Hepatocyte (in vitro differentiated cells): ENCODE results near the gene VPS8. TPM values are rescaled to one million over a fixed set of nuclear protein-coding genes. Genes with fewer than 3 reads are reported as not detected.

Experiments used
- DNase-seq: peaks from one replicate; pipeline ENCODE4 v3.0.0-alpha.2; 2016; ENCODE audit warnings: low spot score
- H2AFZ ChIP-seq: fragments of 200-600 bp; sonication (generic); 2 replicates; pipeline ENCODE4 v1.6.0; 2016; ENCODE audit warnings: antibody characterized with exemption, mild to moderate bottlenecking
- H3K27ac ChIP-seq: fragments of 200-600 bp; sonication (generic); 2 replicates; pipeline ENCODE4 v1.5.1; 2016; ENCODE audit warnings: mild to moderate bottlenecking
- H3K27me3 ChIP-seq: fragments of 200-600 bp; sonication (generic); 2 replicates; pipeline ENCODE4 v1.6.1; 2016
- H3K36me3 ChIP-seq: fragments of 200-600 bp; sonication (generic); replicated peaks from 2 replicates; pipeline ENCODE4 v1.5.1; 2016; ENCODE audit warnings: low read depth; ENCODE audit not compliant: insufficient read depth
- H3K4me1 ChIP-seq: fragments of 200-600 bp; sonication (generic); 2 replicates; pipeline ENCODE4 v1.5.1; 2016; ENCODE audit warnings: mild to moderate bottlenecking, moderate library complexity; ENCODE audit not compliant: insufficient read depth
- H3K4me2 ChIP-seq: fragments of 200-600 bp; sonication (generic); 2 replicates; pipeline ENCODE4 v1.6.0; 2016
- H3K4me3 ChIP-seq: fragments of 200-600 bp; sonication (generic); 2 replicates; pipeline ENCODE4 v1.5.1; 2016; ENCODE audit warnings: mild to moderate bottlenecking
- H3K79me2 ChIP-seq: fragments of 200-600 bp; sonication (generic); 2 replicates; pipeline ENCODE4 v1.6.0; 2017; ENCODE audit warnings: mild to moderate bottlenecking
- H3K9me2 ChIP-seq: fragments of 200-600 bp; sonication (generic); replicated peaks from 2 replicates; pipeline ENCODE4 v1.6.0; 2017; ENCODE audit warnings: mild to moderate bottlenecking; ENCODE audit not compliant: insufficient read depth
- H3K9me3 ChIP-seq: fragments of 200-600 bp; sonication (generic); 2 replicates; pipeline ENCODE4 v1.5.1; 2016; ENCODE audit warnings: low read depth, mild to moderate bottlenecking
- H4K20me1 ChIP-seq: fragments of 200-600 bp; sonication (generic); 2 replicates; pipeline ENCODE4 v1.6.0; 2016; ENCODE audit warnings: mild to moderate bottlenecking; ENCODE audit not compliant: insufficient read depth, poor library complexity, severe bottlenecking
- EZH2 ChIP-seq: fragments of 200-600 bp; sonication (generic); IDR thresholded peaks from 2 replicates; pipeline ENCODE4 v1.6.1; 2016; ENCODE audit warnings: antibody characterized with exemption, mild to moderate bottlenecking, borderline replicate concordance
- EZH2phosphoT487 ChIP-seq: fragments of 200-600 bp; sonication (generic); IDR thresholded peaks from one replicate; pipeline ENCODE4 v1.6.1; 2018; ENCODE audit warnings: antibody characterized with exemption, mild to moderate bottlenecking, low read depth, moderate library complexity; ENCODE audit not compliant: unreplicated experiment, severe bottlenecking
- WGBS: methylation state at CpG from one replicate; pipeline ENCODE4 v1.1.6; 2016; ENCODE audit warnings: low lambda C conversion rate; ENCODE audit errors: missing lambda C conversion rate; 5-methylcytosine and 5-hydroxymethylcytosine counted together
- polyA plus RNA-seq: library from polyadenylated mRNA; unstranded; fragments of >200 nt; fragmentation: Nextera tagmentation; extraction: Ambion mirVana; gene quantifications from 2 replicates; pipeline ENCODE4 v1.2.1, GENCODE V29; 2016
- total RNA-seq: library from RNA; depleted of rRNA; stranded (reverse); fragments of >200 nt; gene quantifications from 2 replicates; pipeline ENCODE4 v1.2.3, GENCODE V29; 2014
- TF ChIP-seq, protein P1 (sequence below): fragments of 200-600 bp; sonication (generic); IDR thresholded peaks from 2 replicates; pipeline ENCODE4 v1.5.1; 2016; ENCODE audit warnings: antibody characterized with exemption, mild to moderate bottlenecking; ENCODE audit not compliant: poor library complexity

Gene VPS8
- total and polyA plus RNA-seq, 2 experiments from 2014 or later, result 20.5 to 61.9 TPM

DNA sequence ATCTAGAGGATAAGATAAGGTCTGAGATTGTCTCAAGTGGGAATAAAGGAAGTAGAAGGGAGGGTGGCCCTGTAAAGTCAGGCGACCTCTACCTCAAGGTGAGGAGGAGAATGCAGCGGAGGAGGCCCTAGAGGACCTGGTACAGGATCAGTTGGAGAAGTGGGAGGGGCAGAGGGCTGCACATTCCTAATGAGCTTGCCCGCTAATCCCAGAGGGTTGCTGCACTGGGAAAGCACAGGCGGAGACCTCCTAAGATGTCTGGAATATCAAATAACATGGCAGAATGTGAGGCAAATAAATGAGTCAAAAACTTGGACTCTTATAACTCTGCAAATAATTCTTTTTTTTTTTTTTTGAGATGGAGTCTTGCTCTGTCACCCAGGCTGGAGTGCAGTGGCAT is 30.2 kb upstream of the VPS8 start:
- no peak overlapping the region for H3K27ac ChIP-seq
- no peaks in the 10 kb centered on the region for H3K9me2 ChIP-seq
- H3K4me1 ChIP-seq, result peaks cover 13% of the 10 kb centered on the region
- DNase-seq, result no peak
- no peak overlapping the region for H3K4me3 ChIP-seq
- H3K79me2 ChIP-seq, result no peaks in the 10 kb centered on the region
- H3K36me3 ChIP-seq, result no peaks in the 10 kb centered on the region
- H3K4me2 ChIP-seq, result no peak overlapping the region
- no peak overlapping the region for H2AFZ ChIP-seq
- WGBS, result 63% methylated on average over 4 of the region's 4 CpGs
- H4K20me1 ChIP-seq, result no peaks in the 10 kb centered on the region
- TF ChIP-seq EZH2 (no peak), EZH2phosphoT487 (no peak)
- TF ChIP-seq, protein P1, sequence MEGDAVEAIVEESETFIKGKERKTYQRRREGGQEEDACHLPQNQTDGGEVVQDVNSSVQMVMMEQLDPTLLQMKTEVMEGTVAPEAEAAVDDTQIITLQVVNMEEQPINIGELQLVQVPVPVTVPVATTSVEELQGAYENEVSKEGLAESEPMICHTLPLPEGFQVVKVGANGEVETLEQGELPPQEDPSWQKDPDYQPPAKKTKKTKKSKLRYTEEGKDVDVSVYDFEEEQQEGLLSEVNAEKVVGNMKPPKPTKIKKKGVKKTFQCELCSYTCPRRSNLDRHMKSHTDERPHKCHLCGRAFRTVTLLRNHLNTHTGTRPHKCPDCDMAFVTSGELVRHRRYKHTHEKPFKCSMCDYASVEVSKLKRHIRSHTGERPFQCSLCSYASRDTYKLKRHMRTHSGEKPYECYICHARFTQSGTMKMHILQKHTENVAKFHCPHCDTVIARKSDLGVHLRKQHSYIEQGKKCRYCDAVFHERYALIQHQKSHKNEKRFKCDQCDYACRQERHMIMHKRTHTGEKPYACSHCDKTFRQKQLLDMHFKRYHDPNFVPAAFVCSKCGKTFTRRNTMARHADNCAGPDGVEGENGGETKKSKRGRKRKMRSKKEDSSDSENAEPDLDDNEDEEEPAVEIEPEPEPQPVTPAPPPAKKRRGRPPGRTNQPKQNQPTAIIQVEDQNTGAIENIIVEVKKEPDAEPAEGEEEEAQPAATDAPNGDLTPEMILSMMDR, result no peak
- H3K9me3 ChIP-seq, result no peaks in the 10 kb centered on the region
- H3K27me3 ChIP-seq, result no peaks in the 10 kb centered on the region

DNA sequence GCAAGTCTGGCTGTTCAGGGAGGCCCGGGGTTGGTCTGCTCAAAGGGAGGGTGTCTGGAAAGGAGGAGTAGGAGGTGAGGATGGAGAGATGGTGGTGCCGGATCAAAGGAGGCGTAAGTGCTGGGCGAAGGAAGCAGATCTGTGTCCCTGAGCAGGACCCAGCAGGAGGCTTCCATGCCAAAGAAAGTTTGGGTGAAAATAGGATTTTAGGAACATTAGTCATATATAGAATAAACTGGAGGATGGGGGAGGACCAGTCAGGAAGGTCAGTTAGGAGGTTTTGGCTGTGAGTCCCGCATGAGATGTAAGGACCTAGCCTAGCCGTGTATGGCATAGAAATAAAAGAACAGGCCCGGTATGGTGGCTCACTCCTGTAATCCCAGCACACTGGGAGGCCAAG is 28.6 kb upstream of the VPS8 start:
- H4K20me1 ChIP-seq, result no peaks in the 10 kb centered on the region
- DNase-seq, result no peak
- no peaks in the 10 kb centered on the region for H3K27me3 ChIP-seq
- no peaks in the 10 kb centered on the region for H3K36me3 ChIP-seq
- H3K79me2 ChIP-seq, result no peaks in the 10 kb centered on the region
- H3K9me2 ChIP-seq, result no peaks in the 10 kb centered on the region
- TF ChIP-seq, protein P1, result no peak
- no peak for TF ChIP-seq EZH2
- TF ChIP-seq EZH2phosphoT487, result no peak
- no peak overlapping the region for H3K4me3 ChIP-seq
- peaks cover 9% of the 10 kb centered on the region for H3K4me1 ChIP-seq
- WGBS, result 87% methylated on average over 7 of the region's 7 CpGs
- H3K27ac ChIP-seq, result no peak overlapping the region
- H3K9me3 ChIP-seq, result no peaks in the 10 kb centered on the region
- no peak overlapping the region for H3K4me2 ChIP-seq
- H2AFZ ChIP-seq, result no peak overlapping the region

DNA sequence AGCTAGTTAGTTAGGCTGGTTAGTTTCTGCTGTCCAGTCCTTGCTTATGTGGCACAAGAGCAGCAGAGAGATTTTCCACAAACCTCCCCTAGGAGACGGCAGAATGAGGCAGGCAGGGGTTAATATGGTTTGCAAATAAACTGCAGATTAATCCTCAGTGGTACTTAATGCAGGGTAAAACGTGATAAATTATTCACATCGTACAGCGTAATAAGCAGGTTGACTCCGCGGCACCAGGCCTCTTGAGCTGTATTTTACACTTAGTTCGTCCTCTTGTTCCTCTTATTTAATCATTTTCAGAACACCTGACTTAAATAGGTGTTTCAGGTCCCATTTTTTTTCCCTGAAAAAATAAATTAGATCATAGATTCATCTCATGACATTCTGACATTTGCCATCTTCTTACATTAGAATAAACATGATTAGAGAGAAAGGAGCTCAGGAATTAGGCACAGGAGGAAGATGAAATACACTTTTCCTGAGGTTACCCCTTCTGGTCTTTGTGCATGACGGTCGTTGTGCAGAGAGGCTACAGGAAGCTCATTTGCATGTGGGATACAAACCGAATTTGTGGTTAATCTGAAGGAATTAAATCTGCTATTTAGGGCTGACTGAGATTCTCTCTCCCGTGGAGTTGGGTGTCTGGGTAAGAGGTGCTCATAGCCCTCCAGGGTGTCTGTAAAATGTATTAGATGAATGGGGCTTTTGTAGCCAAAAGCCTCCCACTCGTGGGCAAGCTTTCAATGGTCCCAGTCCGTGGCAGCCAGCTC is 27.1 kb upstream of the VPS8 start:
- Histone ChIP-seq H3K9me3 (no peaks in the 10 kb centered on the region), H3K27ac (no peak overlapping the region), H2AFZ (no peak overlapping the region), H3K79me2 (no peaks in the 10 kb centered on the region), H3K27me3 (no peaks in the 10 kb centered on the region), H4K20me1 (no peaks in the 10 kb centered on the region), H3K9me2 (no peaks in the 10 kb centered on the region), H3K4me3 (no peak overlapping the region), H3K4me1 (peaks cover 9% of the 10 kb centered on the region), H3K36me3 (no peaks in the 10 kb centered on the region), H3K4me2 (no peak overlapping the region)
- TF ChIP-seq, protein P1, result no peak
- TF ChIP-seq EZH2 (no peak), EZH2phosphoT487 (no peak)
- 73% methylated on average over 13 of the region's 13 CpGs for WGBS
- DNase-seq, result no peak
